Stimulated activated naive CD4-positive, alpha-beta T cell (primary cell): ENCODE measurements around the gene ACSL6.

Experiments used
- DNase-seq, 6 experiments: peaks; one replicate each; lab custom pipeline; 2025; lab: John Stamatoyannopoulos, UW

ACSL6 gene

DNA sequence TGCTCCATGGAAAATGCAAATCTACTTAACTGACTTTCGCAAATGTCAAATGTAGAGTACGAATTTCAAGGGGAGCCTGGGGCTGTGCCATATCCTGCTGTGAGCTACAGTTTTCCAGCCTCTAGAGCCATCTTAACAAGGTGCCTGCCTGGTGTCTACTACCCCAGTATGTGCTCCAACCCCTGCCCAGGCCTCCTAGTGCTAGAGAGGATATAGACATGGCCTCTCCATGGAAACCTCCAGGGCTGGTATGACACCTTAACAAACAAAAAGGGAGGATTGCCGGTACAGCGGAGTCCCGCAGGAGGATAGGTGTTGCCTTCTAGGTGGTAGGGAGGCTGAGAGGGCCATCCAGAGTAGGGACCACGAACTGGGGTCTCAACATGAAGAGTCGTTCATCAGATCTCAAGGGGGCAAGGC, 35.4 kb upstream of the ACSL6 start:
- no peak for DNase-seq

- DNase-seq, result no peak
Measured at GRCh38 chr5:132044207-132044606, 32.7 kb upstream of the ACSL6 start.

GRCh38 chr5:132037353-132037752, 25.9 kb upstream of the ACSL6 start:
- DNase-seq, result no peak

- no peak for DNase-seq
Measured at GRCh38 chr5:132033122-132033521, 21.7 kb upstream of the ACSL6 start.

GRCh38 chr5:132032196-132032595, 20.7 kb upstream of the ACSL6 start:
- no peak for DNase-seq

GRCh38 chr5:132030610-132031009, 19.2 kb upstream of the ACSL6 start:
- no peak for DNase-seq

DNA sequence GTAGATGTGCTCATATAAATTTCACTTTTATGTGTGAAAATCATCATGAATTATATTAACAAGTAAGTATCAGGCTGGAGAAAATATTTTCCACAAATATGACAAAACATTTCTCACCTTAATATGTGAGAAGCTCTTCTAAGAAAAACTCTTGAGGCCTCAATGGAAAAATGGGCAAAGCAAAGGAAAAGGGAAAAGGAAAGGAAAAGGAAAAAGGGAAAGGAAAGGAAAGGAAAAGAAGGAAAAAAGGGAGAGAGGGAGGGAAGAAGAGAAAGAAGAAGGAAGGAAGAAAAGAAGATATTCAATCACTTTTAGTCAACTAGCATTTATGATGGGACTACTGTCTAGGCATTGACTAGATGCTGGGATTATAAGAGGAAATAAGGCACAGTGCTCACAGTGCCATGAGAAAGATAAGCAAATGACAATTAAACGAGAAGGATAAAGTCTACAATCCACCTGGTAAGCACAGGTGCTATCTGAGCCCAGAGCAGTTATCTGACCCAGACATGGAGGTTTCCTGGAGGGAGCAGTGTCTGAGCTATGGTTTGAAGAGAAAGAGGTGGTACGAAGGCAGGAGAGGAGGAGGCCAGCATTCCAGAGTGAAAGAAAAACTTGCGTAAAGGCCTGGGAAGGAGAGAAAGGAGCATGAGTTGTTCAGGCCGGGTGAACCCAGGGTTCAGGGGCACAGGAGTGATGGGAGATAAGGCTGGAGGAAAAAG, 18.3 kb upstream of the ACSL6 start:
- DNase-seq, result no peak

- no peak for DNase-seq
Measured at GRCh38 chr5:132027027-132027426, 15.6 kb upstream of the ACSL6 start.

GRCh38 chr5:132026516-132027008, 15.1 kb upstream of the ACSL6 start:
- DNase-seq, result no peak

DNA sequence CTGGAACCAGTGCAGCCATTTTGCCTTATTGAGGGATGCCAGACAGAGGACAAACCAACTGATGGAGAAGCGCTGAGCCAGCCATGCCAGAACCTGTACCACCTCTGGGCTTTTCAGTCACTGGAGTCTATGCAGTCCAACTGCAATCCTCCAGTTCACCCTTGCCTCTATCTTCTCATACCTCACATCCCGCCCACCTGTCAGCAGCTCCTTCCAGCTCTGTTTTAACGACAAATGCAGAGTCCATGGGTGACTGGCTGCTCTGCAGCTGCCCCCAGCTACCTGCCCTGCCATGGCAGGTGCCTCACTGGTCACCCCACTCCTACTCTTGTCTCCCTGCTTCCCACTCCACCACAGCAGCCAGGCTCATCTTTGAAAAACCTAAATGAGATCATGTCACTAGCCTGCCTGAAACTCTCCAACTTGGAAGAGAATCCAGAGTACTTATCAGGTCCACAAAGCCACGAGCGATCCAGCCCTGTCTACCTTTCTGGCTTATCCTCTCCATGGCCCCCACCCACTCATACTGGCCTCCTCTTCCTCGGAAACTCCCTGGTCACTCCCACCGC, 14.0 kb upstream of the ACSL6 start:
- no peak for DNase-seq

DNA sequence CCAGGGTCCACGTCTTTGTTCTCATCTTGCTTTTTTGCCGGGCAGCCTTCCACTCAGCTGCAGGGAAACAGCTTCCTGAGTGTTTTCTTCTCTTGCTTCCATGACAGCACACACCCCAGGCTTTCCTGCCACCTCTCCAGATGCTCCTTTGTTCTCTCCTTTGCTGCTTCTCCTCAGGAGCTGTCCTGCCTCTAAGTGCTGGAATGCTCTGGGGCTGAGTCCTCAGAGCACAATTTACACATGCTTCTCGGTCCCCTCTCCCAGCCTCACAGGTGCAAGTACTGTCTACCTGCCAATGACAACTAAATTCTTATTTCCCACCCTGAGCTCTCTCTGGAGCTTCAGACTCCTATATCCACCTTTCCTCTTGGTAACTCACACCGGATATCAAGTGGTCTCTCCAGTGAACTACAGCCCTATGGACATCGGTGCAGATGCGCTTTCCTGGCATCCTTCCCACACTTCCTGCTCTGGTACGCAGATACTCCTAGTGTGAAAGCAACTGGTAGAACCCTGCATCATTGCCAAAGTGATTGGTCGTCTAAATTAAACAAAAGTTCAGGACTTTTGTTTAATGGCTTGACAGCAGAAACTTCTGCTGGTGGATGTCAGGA, 13.4 kb upstream of the ACSL6 start:
- DNase-seq, result no peak

DNA sequence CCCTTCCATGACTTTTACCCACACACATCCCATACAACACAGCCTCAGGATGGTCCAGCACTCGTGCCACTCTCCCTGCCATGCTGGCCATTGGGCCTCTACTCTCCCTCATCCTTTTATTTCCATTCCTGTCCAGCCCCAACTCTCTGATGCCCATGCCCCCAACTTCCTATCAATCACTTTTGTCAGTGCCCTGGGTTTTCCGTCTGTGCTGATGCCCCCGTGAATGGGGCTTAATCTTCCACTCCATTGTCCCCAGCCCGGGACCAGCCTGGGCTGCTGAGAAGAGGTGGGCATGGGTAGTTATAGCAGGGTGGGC, 12.6 kb upstream of the ACSL6 start:
- DNase-seq, result no peak

GRCh38 chr5:132023258-132024116, 12.0 kb upstream of the ACSL6 start:
- no peak for DNase-seq

DNA sequence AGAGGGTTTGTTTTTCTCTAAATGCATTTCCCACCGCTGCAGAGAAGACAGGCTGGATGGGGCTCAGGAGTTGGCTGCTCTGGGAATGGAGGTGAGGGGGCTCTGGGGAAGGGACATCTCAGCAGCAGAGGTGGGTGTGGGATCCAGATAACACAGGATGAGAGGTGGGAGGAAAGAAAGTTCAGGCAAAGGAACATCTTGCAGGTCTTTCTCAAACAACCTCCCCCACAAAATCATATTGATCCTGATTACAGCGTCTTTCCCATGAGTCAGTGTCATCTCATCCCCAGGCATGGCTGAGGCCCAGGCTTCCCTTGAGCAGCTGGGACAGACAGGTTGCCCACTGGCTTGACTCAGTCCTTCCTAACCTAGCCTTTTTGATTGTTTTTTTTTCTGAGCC, 11.3 kb upstream of the ACSL6 start:
- DNase-seq, result no peak

GRCh38 chr5:132021654-132022053, 10.2 kb upstream of the ACSL6 start:
- DNase-seq, result no peak

GRCh38 chr5:132020568-132021339, 9.3 kb upstream of the ACSL6 start:
- DNase-seq, result no peak

DNA sequence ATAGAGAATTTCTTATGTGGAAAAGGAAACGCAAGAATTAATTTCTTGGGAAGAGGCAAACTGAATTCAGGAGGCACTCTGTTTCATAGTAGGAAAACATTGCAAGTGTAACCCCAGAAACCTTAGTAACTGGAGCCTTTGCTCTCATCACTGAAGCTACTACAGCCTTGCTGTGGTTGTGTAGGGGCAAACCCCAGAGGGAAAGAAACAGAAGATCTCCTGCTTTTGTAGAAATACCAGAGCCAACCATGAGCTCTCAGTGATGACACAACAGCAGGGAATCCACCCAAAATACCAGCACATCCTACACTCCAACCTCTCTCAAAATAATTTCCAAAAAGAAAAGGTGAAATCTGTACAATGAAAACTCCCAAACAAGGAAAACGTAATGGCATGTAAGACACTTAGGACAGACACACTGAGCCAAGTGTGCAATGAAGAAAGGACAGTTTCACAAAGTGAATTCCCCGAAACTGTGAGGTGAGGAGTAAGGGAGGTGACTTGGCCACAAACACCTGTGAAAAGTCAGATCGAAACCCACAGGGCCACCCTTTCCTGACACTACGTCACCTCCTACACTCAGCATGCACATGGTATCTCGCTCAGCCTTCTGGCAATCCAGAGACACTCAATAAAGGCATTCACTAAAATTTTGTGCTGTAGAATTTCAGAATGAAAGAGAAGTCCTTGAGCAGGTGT, 8.5 kb upstream of the ACSL6 start:
- DNase-seq, result peak in 4 of 6 experiments; percentile 16 to 53 (median 42)

- DNase-seq, result no peak
Measured at GRCh38 chr5:132019337-132019736, 7.9 kb upstream of the ACSL6 start.

DNA sequence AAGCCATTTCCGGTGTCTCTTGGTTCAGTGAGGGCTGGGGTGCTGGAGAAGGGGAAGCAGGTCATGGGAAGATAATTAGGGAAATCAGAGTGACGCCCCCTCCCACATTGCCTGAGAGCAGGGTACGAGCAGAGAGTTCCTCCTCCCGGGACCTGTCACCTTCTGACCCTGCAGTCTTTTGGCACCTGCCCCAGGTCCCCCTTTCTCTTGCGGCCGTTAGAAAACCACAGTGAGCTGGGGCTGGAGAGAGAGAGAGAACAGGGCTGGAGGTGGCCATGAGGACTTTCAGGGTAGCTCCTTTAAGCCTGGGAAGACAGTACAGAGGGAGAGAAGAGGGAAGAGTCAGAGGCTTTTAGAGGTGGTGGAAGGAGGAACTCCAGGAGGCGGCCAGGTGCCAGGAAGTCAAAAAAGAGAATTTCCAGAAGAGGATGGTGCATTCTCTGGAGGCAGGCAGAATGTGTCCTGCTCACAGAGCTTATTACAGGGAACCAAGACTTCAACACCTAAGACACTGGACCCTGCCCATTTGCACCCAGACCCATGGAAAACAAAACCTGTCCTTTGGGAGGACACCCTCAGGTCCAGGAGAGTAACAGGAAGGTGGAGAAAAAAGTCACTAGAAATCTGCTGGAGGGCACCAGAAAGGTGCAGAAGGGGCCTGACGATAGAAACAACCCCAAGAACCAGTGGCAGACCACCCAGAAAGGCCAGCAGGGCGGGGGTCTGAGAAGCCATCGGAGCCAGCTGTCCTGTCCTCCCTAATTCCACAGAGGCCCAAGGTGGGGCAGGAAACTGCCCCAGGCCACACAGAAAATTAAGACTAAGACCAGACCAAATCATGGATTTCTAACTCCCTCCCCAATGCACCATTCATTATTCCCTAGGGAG, 6.5 kb upstream of the ACSL6 start:
- no peak for DNase-seq

- no peak for DNase-seq
Measured at GRCh38 chr5:132017316-132017715, 5.9 kb upstream of the ACSL6 start.
